Osteocyte (in vitro differentiated cells): ENCODE measurements around the gene RAB11FIP2. TPM values are rescaled to one million over a fixed set of nuclear protein-coding genes. Genes with fewer than 3 reads are reported as not detected.

ENCODE experiments used
- DNase-seq: peaks from one replicate; pipeline ENCODE4 v3.0.0; 2021; ENCODE audit warnings: mixed read lengths; ENCODE audit not compliant: unreplicated experiment; ENCODE audit errors: extremely low spot score
- H3K27ac Mint-ChIP-seq: one replicate; pipeline ENCODE4 v1.8.0; 2021; ENCODE audit warnings: mild to moderate bottlenecking, mixed read lengths; ENCODE audit not compliant: unreplicated experiment
- H3K27me3 Mint-ChIP-seq: one replicate; pipeline ENCODE4 v1.8.0; 2021; ENCODE audit warnings: mixed read lengths; ENCODE audit not compliant: unreplicated experiment
- H3K36me3 Mint-ChIP-seq: one replicate; pipeline ENCODE4 v1.8.0; 2021; ENCODE audit warnings: mixed read lengths; ENCODE audit not compliant: unreplicated experiment
- H3K4me1 Mint-ChIP-seq: one replicate; pipeline ENCODE4 v1.8.0; 2021; ENCODE audit warnings: mixed read lengths; ENCODE audit not compliant: unreplicated experiment
- H3K4me3 Mint-ChIP-seq: one replicate; pipeline ENCODE4 v1.8.0; 2021; ENCODE audit warnings: mild to moderate bottlenecking, moderate library complexity, mixed read lengths; ENCODE audit not compliant: unreplicated experiment
- H3K9me3 Mint-ChIP-seq: one replicate; pipeline ENCODE4 v1.8.0; 2021; ENCODE audit warnings: mixed read lengths; ENCODE audit not compliant: unreplicated experiment
- CTCF ChIP-seq: fragments of 200-600 bp; sonication (generic); IDR thresholded peaks from 2 replicates; pipeline ENCODE4 v1.5.0; 2021; ENCODE audit warnings: antibody characterized with exemption, mild to moderate bottlenecking, moderate library complexity
- total RNA-seq: library from RNA; stranded (reverse); gene quantifications from 2 replicates; pipeline ENCODE4 v1.2.1, GENCODE V29; 2021

RAB11FIP2 gene
- total RNA-seq, 1 donor from 2014 or later: 23.1 TPM

GRCh38 chr10:117965984-117966383 is 80.8 kb downstream of the RAB11FIP2 start:
- TF ChIP-seq CTCF: no peak
- no peak overlapping the region for H3K27ac Mint-ChIP-seq
- no peaks in the 10 kb centered on the region for H3K27me3 Mint-ChIP-seq
- no peaks in the 10 kb centered on the region for H3K9me3 Mint-ChIP-seq
- H3K4me1 Mint-ChIP-seq: no peaks in the 10 kb centered on the region
- H3K4me3 Mint-ChIP-seq: no peak overlapping the region
- no peaks in the 10 kb centered on the region for H3K36me3 Mint-ChIP-seq
- DNase-seq: no peak

DNA sequence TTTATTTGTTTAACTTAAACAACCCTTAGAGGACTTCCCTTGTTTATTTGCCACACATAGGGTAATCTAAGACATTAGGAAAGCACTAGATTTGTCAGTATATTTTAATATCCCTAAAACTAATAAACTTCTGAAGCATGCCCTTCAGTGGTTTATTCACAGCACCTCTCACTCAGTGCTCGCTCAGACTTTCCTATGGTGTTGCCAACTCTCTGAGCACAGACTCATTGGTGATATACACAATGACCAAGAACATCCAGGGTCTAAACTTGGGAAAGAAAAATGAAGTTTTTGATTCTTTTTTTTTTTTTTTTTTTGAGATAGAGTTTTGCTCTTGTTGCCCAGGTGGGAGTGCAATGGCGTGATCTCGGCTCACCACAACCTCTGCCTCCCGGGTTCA is 82.2 kb downstream of the RAB11FIP2 start:
- no peaks in the 10 kb centered on the region for H3K4me1 Mint-ChIP-seq
- no peaks in the 10 kb centered on the region for H3K36me3 Mint-ChIP-seq
- TF ChIP-seq CTCF: no peak
- DNase-seq: no peak
- H3K27ac Mint-ChIP-seq: no peak overlapping the region
- H3K27me3 Mint-ChIP-seq: peaks cover 2% of the 10 kb centered on the region
- H3K4me3 Mint-ChIP-seq: no peak overlapping the region
- H3K9me3 Mint-ChIP-seq: no peaks in the 10 kb centered on the region

- no peak overlapping the region for H3K4me3 Mint-ChIP-seq
- DNase-seq: no peak
- no peak for TF ChIP-seq CTCF
- H3K27ac Mint-ChIP-seq: no peak overlapping the region
- no peaks in the 10 kb centered on the region for H3K9me3 Mint-ChIP-seq
- H3K4me1 Mint-ChIP-seq: no peaks in the 10 kb centered on the region
- H3K27me3 Mint-ChIP-seq: peaks cover 2% of the 10 kb centered on the region
- H3K36me3 Mint-ChIP-seq: no peaks in the 10 kb centered on the region
Measured at GRCh38 chr10:117960345-117960935, 86.3 kb downstream of the RAB11FIP2 start.

GRCh38 chr10:117956972-117957371 is 89.8 kb downstream of the RAB11FIP2 start:
- Mint-ChIP-seq H3K9me3 (no peaks in the 10 kb centered on the region), H3K4me3 (no peak overlapping the region), H3K27ac (no peak overlapping the region), H3K27me3 (peaks cover 2% of the 10 kb centered on the region), H3K4me1 (no peaks in the 10 kb centered on the region), H3K36me3 (no peaks in the 10 kb centered on the region)
- DNase-seq: no peak
- TF ChIP-seq CTCF: no peak

DNA sequence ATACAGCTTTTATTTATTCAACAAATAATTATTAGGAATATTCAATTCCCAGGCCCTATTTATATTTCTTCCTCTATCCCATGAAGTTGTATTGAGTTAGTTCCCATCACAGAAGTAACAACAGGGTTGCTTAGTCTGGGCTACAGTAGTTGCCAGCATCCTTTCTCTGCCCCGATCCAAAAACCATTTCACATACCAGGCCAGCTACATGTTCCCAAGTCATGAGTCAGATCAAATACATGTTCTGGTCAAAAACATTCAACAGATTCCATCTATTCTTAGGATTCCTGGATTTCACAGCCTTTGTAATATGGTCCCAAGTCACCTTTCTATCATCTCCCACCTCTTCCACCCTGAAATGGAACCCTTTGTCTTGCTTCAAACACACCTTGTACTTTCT is 91.6 kb downstream of the RAB11FIP2 start:
- TF ChIP-seq CTCF: no peak
- no peaks in the 10 kb centered on the region for H3K9me3 Mint-ChIP-seq
- no peak overlapping the region for H3K27ac Mint-ChIP-seq
- H3K4me3 Mint-ChIP-seq: no peak overlapping the region
- no peaks in the 10 kb centered on the region for H3K36me3 Mint-ChIP-seq
- no peak for DNase-seq
- H3K27me3 Mint-ChIP-seq: no peaks in the 10 kb centered on the region
- no peaks in the 10 kb centered on the region for H3K4me1 Mint-ChIP-seq
